Measurements from ENCODE around the gene MACROD1.

- no peak for TF ChIP-seq POLR2AphosphoS5 (IDR thresholded peaks at IDR 0.05)
- no peak for TF ChIP-seq CTCF (IDR thresholded peaks at IDR 0.05 in 8 of 11, conservative IDR thresholded peaks at IDR 0.05 in 3 of 11)
Observed at GRCh38 chr11:64170419-64170818, 4.5 kb upstream of the MACROD1 start.

All from spleen (tissue), 7 donors.